LNCAP (cell line): ENCODE results near the gene TNFRSF18.

Experiments used
- CTCF ChIP-seq: fragments of 450-650 bp; IDR thresholded peaks from 2 replicates; pipeline ENCODE4 v1.5.1; 2017; ENCODE audit warnings: mild to moderate bottlenecking

Gene TNFRSF18

GRCh38 chr1:1216770-1217620 is 10.6 kb upstream of the TNFRSF18 start:
- no peak for TF ChIP-seq CTCF

GRCh38 chr1:1215881-1216605 is 9.7 kb upstream of the TNFRSF18 start:
- TF ChIP-seq CTCF, result no peak

GRCh38 chr1:1215080-1215676 is 8.8 kb upstream of the TNFRSF18 start:
- no peak for TF ChIP-seq CTCF

GRCh38 chr1:1213345-1214265 is 7.2 kb upstream of the TNFRSF18 start, which contains the start of gene TNFRSF4:
Gene TNFRSF4, minus strand, starts transcription at chr1:1214153. Its CDS starts 26 bp downstream, at chr1:1214127.
- TF ChIP-seq CTCF, result no peak

GRCh38 chr1:1212780-1213344 is 6.5 kb upstream of the TNFRSF18 start:
- no peak for TF ChIP-seq CTCF

- TF ChIP-seq CTCF, result no peak
These were observed 5.4 kb upstream of the TNFRSF18 start for GRCh38 chr1:1211541-1212441.
